HL-60 (cell line): ENCODE data around the gene DENND4B.

ENCODE experiments used
- POLR2AphosphoS5 ChIP-seq: IDR thresholded peaks from 2 replicates; pipeline ENCODE4 v1.6.1; 2012; ENCODE audit warnings: low read depth
- TF ChIP-seq, protein P1 (sequence below): IDR thresholded peaks from one replicate; pipeline ENCODE4 v1.5.1; 2011; ENCODE audit warnings: low read length, control low read depth, inconsistent platforms; ENCODE audit not compliant: insufficient read depth
- TF ChIP-seq, protein P2 (sequence below): IDR thresholded peaks from 2 replicates; pipeline ENCODE4 v1.6.1; 2012; ENCODE audit warnings: low read depth; ENCODE audit not compliant: insufficient replicate concordance

DNA sequence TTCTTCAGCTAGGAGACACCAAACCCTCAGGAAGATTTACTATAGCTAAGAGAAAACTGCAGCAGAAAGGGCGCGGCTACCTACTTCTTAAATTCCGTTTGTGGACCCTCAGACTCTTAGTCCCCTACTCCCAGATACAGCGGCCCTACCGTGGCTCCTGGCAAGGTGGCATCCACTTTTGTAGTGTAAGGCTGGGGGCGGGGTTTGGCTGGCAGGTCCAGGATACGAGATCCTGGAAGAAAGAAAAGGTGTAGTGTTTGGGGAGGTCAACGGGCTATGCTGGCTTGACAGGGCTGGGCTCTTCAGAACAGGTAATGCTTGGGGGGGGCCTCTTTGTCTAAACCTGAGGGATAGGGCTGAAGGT lies 21.5 kb upstream of the DENND4B start:
- TF ChIP-seq, protein P1, sequence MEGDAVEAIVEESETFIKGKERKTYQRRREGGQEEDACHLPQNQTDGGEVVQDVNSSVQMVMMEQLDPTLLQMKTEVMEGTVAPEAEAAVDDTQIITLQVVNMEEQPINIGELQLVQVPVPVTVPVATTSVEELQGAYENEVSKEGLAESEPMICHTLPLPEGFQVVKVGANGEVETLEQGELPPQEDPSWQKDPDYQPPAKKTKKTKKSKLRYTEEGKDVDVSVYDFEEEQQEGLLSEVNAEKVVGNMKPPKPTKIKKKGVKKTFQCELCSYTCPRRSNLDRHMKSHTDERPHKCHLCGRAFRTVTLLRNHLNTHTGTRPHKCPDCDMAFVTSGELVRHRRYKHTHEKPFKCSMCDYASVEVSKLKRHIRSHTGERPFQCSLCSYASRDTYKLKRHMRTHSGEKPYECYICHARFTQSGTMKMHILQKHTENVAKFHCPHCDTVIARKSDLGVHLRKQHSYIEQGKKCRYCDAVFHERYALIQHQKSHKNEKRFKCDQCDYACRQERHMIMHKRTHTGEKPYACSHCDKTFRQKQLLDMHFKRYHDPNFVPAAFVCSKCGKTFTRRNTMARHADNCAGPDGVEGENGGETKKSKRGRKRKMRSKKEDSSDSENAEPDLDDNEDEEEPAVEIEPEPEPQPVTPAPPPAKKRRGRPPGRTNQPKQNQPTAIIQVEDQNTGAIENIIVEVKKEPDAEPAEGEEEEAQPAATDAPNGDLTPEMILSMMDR = no peak
- TF ChIP-seq POLR2AphosphoS5 = no peak
- TF ChIP-seq, protein P2, sequence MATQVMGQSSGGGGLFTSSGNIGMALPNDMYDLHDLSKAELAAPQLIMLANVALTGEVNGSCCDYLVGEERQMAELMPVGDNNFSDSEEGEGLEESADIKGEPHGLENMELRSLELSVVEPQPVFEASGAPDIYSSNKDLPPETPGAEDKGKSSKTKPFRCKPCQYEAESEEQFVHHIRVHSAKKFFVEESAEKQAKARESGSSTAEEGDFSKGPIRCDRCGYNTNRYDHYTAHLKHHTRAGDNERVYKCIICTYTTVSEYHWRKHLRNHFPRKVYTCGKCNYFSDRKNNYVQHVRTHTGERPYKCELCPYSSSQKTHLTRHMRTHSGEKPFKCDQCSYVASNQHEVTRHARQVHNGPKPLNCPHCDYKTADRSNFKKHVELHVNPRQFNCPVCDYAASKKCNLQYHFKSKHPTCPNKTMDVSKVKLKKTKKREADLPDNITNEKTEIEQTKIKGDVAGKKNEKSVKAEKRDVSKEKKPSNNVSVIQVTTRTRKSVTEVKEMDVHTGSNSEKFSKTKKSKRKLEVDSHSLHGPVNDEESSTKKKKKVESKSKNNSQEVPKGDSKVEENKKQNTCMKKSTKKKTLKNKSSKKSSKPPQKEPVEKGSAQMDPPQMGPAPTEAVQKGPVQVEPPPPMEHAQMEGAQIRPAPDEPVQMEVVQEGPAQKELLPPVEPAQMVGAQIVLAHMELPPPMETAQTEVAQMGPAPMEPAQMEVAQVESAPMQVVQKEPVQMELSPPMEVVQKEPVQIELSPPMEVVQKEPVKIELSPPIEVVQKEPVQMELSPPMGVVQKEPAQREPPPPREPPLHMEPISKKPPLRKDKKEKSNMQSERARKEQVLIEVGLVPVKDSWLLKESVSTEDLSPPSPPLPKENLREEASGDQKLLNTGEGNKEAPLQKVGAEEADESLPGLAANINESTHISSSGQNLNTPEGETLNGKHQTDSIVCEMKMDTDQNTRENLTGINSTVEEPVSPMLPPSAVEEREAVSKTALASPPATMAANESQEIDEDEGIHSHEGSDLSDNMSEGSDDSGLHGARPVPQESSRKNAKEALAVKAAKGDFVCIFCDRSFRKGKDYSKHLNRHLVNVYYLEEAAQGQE = no peak
